Measurements from ENCODE around the gene PPFIA2.

The PPFIA2 gene

GRCh38 chr12:81417056-81417455, 342.1 kb downstream of the PPFIA2 start:
- DNase-seq, result no peak

- DNase-seq, result no peak
Observed at GRCh38 chr12:81416571-81416970, 342.6 kb downstream of the PPFIA2 start.

- DNase-seq, result no peak
Observed at GRCh38 chr12:81414441-81414840, 344.7 kb downstream of the PPFIA2 start.

- no peak for DNase-seq
Observed at GRCh38 chr12:81412940-81413339, 346.2 kb downstream of the PPFIA2 start.

- DNase-seq, result no peak
Observed at GRCh38 chr12:81403348-81403747, 355.8 kb downstream of the PPFIA2 start.

- DNase-seq, result no peak
Observed at GRCh38 chr12:81401241-81401640, 357.9 kb downstream of the PPFIA2 start.

- no peak for DNase-seq
Observed at GRCh38 chr12:81400024-81400423, 359.1 kb downstream of the PPFIA2 start.

GRCh38 chr12:81395431-81395830, 363.7 kb downstream of the PPFIA2 start:
- no peak for DNase-seq

GRCh38 chr12:81389550-81390099, 369.5 kb downstream of the PPFIA2 start:
- no peak for DNase-seq

GRCh38 chr12:81386101-81386500, 373.0 kb downstream of the PPFIA2 start:
- DNase-seq, result no peak

- DNase-seq, result no peak
Observed at GRCh38 chr12:81381951-81382350, 377.2 kb downstream of the PPFIA2 start.

GRCh38 chr12:81378601-81379285, 380.4 kb downstream of the PPFIA2 start:
- no peak for DNase-seq

GRCh38 chr12:81377771-81378170, 381.4 kb downstream of the PPFIA2 start:
- DNase-seq, result no peak

GRCh38 chr12:81375969-81376368, 383.2 kb downstream of the PPFIA2 start:
- DNase-seq, result no peak

- DNase-seq, result no peak
Observed at GRCh38 chr12:81370456-81370855, 388.7 kb downstream of the PPFIA2 start.

- DNase-seq, result no peak
Observed at GRCh38 chr12:81369175-81369574, 390.0 kb downstream of the PPFIA2 start.

GRCh38 chr12:81365284-81365683, 393.9 kb downstream of the PPFIA2 start:
- no peak for DNase-seq

GRCh38 chr12:81360916-81361315, 398.2 kb downstream of the PPFIA2 start:
- DNase-seq, result no peak

GRCh38 chr12:81359736-81360135, 399.4 kb downstream of the PPFIA2 start:
- DNase-seq, result no peak

GRCh38 chr12:81354327-81354932, 404.7 kb downstream of the PPFIA2 start:
- no peak for DNase-seq

- DNase-seq, result no peak
Observed at GRCh38 chr12:81350309-81350708, 408.8 kb downstream of the PPFIA2 start.

- DNase-seq, result no peak
Observed at GRCh38 chr12:81347404-81347803, 411.7 kb downstream of the PPFIA2 start.

GRCh38 chr12:81340910-81341309, 418.2 kb downstream of the PPFIA2 start:
- no peak for DNase-seq

GRCh38 chr12:81339071-81339470, 420.1 kb downstream of the PPFIA2 start:
- no peak for DNase-seq

- no peak for DNase-seq
Observed at GRCh38 chr12:81337886-81338285, 421.3 kb downstream of the PPFIA2 start.

Data from activated gamma-delta T cell treated with Interleukin-2 at 50 U/mL for 16 hours (primary cell).